ENCODE data around the gene RGP1.
A peak's percentile ranks its signal among the peaks of the same experiment; 100 is the strongest.

RGP1 gene

DNA sequence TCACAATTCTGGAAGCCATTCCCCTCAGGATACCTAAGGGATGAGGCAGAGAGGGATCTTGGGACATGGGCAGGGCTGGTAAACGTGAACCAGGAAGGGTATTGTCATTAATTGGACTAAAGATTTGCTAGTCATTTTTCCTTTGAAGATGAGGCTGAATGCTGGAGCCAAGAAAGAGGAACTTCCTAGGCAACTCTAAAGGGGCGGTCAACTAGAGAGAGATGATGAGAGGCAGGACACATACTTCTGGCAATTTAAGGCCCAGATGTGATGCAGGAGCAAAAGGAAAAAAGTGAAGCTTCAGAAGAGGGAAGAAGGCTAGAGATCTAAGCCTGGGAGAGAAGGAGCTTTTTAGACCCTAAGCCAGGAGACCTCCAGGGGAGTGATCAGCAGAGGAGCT lies 5.6 kb upstream of the RGP1 start:
- no peak for DNase-seq

DNA sequence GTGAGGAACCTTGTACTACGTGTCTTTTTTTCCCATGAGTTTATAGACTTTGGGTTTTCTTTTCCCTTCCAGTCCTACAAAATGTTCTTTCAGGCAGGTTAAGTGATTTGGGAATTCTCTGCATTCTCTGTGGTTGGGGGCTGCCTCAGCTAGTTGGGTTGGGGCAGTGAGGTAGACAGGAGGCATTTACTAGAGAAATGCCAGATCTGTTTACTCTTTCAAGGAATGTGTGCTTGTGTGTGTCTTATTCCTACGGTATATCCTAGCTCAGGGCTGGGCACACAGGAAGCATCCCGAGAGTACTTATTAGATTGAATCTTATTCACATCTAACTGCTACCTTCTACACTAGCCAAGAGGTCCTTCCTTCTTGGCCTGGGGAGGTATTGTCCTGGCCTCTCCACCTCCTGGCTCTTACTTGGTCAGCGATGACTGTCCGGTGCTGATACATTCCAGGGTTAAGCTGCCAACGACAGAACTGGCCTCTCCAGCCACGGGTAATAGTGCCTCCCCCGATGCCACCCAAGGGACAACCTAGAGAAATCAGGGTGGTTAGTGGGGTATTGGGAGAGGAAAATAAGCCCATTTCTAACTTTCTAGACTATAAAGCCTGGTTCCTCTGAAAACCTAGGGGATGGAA lies 5.1 kb upstream of the RGP1 start:
- no peak for DNase-seq

DNA sequence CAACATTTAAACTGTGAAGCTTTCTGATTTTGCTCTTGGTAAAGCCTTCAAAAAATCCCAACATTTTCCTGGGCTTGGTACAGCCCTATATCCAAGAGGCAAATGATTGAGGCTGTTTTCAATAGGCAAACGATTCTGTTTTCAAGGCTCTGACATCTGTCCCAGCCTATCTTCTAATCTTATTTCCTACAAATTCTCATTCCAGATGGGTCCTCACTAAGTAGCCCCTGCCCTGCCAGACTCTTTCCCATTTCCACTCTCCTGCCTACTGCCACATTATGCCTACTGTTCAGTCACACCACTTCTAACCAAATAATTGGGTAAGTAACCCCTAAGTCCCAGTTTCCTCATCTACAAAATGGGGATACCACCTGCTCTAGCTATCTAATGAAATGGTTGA lies 3.5 kb upstream of the RGP1 start:
- no peak for DNase-seq

DNA sequence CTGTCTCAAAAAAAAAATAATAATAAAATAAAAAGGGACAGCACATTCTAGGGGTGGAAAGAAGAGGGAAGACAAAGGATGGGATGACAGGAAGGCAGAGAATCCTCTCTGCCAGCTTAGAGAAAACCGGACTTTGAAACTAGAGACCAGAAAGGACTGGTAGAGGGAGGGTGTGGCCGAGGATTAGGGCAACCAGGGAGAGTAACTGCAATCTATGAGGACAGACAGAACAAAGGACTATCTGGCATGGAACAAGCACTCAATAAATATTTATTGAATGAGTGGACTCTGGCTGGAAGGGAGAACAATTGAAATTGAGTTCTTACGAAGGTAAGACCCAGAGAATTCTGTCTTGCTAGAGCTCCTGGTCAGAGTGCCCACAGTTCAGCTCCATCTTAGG lies 2.5 kb upstream of the RGP1 start:
- DNase-seq: no peak

DNA sequence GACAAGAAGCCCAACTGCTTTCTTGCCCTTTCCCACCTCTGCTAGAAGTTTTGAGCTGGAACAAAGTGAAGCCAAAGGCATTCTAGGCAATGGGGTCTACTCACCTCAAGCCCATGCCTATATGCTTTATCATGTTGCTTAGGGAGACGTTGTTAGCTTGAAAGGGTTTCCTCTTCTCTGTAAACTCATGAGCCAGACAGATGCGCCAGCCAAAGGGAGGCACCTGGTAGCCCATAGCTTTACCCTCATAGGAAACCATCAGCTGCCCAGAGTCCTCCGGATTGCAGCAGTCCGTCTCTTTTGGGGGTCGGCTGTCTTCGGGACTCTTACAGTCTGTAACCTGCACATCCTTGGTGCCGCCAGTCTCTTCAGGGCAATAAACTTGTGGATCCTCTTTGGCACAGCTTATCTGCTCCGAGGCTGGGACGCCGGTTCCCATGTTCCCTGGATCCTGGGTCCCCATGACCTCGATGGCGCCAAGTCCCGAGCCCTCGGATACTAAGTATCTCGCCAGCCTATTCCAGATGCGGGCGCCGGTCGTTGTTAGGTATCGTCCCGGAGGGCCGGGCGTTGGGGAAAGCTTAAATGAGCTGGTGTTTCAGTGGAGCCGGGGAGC lies 737 bp upstream of the RGP1 start:
- DNase-seq: no peak

DNA sequence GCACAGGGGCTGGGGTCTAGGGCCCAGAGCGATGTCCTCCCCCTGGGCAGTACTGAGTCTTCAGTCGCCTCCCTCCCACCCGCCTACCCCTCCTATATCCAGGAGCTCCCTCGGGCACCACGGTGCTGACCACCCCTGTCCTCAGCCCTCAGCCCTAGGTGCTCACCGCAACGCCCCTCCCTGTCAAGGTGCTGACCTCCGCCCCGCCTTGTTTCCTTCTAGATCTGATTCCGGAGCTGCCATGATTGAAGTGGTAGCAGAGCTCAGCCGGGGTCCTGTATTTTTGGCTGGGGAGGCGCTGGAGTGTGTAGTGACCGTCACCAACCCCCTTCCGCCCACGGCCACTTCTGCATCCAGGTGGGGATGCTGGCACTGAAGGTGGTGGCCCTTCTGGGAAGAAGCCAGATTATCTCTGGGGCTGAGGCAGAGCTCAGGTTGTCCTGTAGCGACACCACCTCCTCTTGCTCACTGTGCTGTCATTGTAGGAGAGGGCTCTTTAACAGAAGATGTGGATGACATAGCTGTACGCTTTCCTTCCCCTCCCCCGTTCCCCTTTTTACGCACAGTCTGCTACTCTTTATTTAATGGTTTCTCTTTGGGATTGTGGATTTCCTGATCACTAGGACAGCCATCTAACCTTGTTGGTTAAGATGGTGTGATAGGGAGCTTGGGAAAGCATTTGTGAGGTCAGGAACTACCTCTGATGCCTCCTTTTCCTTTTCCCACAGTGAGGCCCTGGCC lies 598 bp downstream of the RGP1 start:
- no peak for DNase-seq

DNA sequence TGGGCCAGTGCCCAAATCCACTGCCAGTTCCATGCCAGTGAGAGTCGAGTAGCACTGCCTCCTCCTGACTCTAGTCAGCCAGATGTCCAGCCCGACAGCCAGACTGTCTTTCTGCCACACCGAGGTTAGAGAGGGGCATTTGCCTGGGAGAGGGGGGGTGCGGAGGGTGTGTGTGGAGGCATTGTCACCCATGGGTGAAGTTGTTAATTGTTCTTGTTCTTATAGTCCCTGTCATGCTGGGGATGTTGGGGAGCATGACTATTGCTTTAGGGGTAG lies 1.1 kb downstream of the RGP1 start:
- no peak for DNase-seq

DNA sequence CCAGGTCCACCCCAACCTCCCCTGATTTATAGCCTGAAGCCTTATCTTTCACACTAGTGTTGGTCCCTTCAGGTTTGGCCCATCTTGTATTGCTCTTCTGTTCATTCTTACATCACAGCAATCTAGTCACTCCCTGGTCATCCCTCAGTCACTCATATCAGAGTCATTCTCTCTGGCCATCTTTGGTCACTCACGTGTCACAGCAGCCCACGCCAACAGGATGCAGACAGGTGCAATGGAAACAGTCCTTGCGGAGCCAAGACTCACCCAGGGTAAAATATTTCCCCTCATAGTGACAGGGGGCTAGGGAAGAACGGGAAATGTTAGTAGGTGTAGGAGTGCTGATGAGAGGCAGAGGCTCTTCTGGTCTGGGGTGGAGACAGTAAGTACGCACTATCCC lies 4.4 kb downstream of the RGP1 start:
- no peak for DNase-seq

DNA sequence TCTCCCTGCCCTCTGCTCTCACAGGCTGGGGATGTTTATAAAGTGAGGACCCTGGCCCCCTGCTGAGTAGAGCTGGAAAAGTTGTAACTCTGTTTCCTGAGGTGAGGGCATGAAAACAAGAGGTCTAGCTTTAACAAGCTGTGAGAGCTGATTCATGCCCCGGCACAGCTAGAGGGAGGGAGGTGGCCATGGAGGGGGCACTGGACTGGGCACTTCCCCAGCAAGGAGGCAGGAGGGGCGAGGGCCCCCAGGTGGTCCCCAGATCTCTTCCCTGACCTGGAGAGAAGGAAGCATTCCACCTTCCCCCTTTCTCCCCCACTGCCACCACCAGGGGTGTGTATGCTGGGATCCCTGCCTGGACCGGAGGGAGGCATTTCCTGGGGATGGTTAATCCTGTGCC lies 5.2 kb downstream of the RGP1 start, which contains the start of gene MSMP:
Gene MSMP (minus strand): TSS at position 13 of the 400 bp plus-strand sequence. CDS start 147 bp downstream, outside the sequence.
- DNase-seq: no peak

DNA sequence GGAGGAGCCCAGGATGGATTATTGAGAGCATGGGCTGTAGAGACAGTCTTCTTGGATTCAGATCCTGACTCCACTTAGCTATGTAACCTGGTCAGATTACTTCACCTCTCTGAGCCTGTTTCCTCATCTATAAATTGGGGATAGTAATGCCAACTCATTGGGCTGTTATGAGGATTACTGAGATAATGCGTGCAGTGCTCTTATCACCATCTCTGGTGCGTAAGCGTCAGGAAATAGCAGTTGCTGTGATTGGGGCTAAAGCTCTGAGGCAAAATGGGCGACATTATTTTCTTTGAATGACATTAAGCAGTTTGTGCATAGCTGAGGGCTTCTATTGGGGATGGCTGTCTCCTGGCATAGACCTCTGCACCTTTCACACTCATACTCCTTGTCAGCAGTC lies 6.0 kb downstream of the RGP1 start:
- no peak for DNase-seq

DNA sequence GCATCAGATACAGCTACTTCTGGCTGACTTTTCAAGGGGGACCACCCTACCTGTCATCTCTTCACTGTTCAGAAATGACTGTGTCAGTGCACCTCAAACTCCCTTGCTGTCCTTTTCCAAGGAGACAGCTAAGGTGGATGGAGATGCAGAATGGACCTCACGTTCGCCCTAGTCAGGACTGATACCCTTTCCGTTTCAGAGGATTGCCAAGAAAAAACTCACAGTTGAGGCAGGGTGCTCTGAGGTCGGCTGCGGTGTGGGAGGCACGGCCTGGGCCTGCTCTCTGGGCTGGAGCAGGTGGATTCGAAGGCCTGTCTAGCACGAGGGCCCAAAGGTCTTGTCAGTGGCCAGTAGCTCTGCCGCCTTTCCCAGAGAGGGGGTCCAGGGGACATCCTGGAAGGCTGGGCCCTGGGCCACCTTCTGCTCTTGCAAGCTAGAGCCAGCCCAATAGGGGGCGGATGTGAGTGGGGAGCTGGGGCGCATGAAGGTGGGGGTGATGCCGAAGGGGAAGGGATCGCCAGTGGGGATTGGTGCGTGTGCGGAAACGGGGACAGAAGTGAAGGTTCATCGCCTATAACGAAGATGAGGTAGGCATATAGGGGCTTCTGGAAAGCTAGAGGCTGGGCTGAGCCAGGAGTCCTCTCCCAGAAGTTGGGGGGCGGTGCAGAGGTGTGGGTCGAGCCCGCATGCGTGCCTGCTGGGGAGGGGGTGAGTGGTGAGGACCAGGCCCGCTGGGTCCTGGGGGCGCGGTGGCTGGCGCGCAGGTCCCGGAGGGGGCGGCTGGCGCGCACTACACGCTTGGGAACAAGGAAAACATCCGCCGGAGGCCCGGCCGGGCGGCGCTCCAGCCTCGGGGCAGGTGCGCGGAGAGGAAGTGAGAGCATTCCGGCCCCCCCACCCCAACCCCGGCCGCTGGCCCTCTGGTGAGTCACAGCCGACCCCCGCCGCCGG lies 7.5 kb downstream of the RGP1 start:
- peak; percentile 83 for DNase-seq

DNA sequence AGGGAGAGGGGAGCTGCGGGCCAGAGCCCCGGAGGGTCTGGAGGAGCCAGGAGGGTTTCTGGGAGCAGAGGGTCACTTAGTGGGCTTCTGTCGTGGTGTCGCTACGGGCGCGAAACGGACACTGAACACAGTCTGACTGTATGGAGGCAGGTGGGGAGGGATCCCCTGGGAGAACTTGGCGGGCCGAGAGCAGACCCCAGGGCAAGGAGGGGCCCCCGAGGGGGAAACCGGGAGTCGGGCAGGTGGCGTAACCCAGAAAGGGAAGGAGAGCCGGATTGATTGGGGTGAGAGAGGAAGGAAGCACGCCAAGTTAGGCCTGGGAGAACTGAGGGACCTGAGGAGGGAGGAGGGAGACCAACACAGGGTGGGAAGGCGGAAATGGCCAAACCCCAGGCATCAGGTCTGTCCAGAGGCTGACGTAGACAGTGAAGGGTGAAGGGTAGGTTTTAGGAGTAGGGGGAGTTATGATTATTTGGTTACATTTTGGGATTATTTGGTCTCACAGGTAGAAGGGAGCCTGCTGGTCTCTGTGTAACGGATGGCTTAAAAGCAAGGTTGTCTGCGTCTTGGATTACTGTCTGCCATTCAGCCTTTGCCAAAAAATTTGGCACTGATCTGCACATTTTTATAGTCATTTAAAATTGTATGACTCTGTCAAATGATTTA lies 8.3 kb downstream of the RGP1 start:
- DNase-seq: no peak

DNA sequence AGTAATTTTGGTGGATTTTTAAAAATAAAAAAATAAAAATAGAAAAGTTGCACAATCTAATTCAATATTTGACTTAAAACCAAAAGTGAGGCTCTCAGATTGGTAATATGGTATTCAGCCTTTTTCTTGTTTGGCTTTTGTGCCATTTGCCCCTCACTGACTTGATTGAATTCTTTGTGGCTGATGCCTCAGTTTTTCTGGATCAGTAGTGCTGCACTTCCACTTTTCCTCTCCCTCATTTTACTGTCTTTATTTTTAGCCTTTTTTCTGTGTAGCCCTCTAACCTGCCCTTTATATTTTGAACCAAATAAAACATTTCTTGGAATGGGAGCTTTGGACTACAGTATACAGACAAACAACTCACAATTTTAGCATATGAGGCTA lies 8.8 kb downstream of the RGP1 start:
- no peak for DNase-seq

DNA sequence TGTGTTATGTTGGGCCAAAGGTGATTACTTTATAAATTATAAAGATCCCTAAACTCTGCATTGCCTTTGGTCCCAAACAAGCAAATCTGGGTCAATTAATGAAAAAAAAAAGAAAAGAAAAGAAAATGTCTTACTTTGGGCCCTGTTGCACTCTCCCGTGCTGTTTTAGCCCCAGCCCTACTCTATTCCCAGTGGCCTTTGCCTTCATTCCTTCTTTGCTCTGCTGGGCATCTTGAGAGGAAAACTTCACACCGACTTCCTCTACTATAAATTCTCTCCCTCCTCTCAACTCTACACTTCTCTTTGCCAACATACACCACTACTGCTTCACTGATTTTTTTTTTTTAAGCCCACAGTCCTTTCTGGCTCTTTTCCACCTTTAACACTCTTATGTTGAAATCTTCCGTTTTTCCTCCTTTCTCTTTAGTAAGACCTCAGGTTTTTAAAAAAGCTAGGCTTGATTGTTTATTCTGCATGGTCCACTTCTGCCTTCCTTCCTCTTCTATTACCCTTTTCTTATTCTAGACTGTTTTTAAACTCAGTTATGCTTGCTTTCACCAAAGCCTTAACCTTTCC lies 9.5 kb downstream of the RGP1 start:
- DNase-seq: no peak

DNA sequence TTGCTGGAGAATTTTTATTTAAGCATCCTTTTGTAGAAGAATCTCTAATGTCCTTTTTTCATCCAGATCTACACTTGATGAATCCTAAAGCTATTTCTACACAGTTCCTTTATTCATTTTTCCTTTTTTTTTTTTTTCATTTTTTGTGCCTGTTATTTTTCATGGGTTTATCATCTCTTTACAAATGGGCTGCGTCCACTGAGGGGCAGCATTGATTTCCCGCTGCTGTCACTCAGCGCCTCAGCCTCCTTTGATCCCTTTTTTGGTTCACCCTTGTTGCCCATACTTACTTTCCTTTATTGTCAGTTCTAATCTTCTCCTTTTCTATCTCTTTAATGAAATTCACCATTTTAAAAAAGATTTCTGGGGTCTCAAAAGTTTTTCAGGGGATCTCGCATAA lies 10.7 kb downstream of the RGP1 start:
- DNase-seq: no peak

DNA sequence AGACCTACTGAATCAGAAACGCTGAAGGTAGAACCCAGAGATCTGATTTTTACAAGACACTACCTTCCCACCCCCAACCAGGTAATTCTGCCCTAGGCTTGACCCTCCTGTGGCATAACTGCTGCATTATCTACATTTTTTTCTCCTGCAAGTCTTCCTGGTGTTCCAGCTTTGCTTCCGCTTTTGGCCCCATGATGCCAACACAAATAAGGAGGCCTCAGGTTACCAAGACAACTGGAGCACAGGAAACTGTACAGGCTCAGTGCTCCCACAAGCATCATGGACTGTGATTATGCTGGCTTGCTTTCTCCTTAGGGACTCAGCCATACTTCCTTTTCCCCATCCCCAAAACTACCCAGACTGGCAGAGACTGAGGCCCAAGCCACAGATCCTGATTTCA lies 11.6 kb downstream of the RGP1 start:
- no peak for DNase-seq

DNA sequence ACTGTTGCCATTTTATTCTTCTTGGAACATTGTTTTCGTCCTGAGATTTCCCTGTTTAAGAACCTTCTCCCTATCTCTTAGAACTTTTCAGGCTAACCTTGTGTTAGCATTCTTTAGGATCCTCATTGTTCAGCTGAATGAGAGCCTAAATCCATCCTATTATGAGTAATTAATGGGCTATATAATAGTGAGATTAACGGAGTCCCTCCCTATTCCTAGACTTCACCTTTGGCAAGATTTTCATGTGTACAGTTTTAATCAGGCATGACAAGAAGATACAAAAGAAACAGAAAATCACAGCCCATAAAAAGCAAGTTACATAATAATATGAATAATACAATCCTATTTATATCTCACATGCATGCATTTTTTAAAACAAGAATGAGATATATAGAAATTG lies 14.1 kb downstream of the RGP1 start:
- DNase-seq: no peak

DNA sequence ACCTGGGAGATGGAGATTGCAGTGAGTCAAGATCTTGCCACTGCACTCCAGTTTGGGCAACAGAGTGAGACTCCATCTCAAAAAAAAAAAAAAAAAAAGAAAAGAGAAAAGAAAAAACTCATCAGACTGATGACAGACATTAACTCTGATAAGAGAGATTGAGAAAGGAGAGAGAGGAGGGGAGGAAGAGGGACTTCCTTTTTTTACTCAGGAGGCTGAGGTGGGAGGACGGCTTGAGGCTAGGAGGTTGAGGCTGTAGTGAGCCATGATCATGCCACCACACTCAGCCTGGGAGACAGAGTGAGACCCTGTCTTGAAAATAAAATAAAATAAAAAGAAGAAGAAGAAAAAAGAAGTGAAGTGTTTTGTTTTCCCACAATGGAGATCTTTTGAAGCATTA lies 14.7 kb downstream of the RGP1 start:
- DNase-seq: no peak

DNA sequence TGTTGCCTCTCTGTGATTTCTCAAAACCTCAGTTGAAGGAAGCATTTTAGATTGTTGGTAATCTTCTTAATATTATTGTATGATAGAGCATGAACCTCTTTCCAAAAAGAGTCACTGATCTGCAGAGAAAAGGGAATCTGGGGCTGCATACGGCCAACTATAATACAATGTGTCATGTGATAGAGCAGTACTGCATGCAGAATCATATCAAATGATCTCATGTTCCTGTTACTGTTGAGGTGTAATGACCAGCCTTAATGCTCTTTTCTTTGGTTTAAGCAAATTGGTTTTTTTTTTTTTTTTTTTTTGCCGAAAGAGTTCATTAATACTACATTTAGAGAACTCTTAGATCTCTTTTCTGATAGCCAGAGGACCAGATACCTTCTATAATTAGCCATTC lies 17.9 kb downstream of the RGP1 start:
- no peak for DNase-seq

DNA sequence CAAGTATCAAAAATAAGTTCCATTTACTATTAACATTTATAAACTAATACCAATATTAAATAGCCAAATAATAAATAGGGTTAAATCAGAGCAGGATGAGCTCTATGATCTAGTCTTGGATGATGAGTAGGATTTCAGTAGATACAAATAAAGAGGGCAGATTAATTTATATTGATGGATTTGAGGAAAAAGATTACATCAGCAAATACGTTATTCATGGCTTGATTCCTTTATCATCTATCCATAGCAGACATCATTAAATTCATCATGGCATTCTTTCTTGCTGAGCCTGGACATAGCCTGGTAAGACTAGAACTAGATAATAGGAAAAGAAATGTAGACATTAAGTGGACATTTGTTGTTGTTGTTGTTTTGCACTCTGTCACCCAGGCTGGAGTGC lies 18.4 kb downstream of the RGP1 start:
- DNase-seq: no peak

DNA sequence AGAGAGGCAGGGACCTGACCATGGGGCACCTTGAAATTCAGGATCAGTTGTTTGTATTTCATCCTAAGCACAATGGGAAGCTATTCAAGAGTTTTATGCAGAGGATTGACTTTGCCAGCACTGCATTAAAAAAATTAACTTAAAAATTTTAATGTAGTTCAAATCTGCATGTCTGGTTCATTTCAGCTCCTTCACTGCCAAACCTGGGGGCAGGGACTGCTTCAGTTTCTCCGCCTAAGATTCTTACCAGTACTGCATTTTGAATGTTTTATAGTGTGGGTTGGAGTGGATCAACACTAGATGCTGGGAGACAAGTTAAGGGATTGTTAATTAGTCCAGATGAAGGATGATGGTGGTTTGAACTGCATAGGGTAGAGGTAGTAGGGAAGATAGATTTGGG lies 20.7 kb downstream of the RGP1 start:
- no peak for DNase-seq

DNA sequence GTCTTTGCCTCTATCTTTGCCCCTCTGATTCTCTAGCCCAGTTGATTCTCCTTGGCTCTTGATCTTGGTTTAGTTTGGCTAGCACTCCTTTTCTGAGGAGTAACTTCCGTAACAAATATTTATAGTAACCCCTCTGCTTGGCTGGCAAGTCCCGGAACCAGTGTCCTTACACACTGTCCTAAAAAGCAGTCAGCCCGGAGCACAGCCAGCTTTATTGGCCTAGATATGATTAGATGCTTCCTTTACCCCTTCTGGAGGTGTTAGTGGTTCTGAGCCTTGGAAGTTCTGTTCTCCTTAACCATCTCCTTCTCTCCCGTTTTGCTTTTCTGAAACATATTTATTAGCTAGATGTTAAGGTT lies 22.0 kb downstream of the RGP1 start:
- no peak for DNase-seq

All from right kidney (tissue), 1 donor.